Fibroblast of skin of right quadriceps (primary cell): ENCODE data around the gene MUTYH.

ENCODE experiments used
- DNase-seq: peaks from one replicate; pipeline ENCODE4 v3.0.0-alpha.2; 2013

MUTYH gene

DNA sequence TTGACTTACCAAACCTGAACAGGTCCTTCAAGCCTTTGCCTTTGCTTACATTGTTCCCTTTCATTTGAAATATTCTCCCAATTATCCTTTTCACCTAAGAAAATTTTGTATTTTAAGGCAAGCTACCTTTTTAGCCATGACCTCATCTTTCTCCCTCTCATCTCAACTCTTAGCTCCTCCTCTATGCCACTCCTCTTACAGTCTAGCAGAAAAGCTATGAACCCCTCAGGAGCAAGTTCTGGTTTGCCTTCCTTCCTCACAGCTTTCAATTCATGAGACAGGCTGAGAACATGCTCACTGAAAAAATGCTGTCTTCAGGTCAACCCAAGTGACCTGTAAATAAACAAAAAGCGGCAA lies 8.3 kb upstream of the MUTYH start:
- no peak for DNase-seq

DNA sequence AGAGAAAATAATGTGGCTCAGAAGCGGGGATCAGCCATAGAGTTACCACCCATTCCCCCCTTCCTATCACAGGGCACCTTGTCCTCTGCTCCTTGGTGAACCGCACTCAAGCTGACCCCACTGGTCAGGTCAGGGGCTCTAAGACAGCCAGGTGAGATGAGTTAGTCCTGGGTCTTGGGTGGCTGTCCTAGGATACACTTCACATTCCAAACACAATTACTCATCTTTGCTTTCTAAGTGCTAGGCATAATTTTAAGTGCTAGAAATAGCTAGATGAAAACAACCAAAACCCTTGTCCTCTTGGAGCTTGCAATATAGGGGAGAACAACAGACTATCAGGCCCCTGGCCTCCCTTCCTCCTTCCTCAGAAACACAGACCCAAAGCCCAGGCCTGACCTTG lies 7.8 kb upstream of the MUTYH start:
- DNase-seq: peak; percentile 34

DNA sequence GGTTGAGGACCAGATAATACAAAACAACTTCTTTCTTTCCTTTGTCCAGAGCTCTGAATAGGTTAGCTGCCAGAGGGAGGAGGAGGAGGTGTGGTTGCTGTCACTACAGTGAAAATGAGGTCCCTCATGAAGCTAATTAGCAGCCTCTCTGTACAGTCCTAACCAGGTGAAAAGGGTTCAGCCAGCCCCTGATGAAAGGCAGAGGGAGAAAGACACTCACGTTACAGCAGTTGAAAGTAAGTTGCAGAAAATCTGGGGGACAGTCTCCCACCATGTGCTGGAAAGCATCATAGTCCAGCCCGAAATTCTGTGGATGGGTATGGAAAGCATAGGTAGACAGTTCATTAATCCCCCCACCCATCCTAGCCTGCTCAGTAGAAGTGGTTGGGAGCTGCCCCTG lies 6.2 kb upstream of the MUTYH start:
- DNase-seq: no peak

DNA sequence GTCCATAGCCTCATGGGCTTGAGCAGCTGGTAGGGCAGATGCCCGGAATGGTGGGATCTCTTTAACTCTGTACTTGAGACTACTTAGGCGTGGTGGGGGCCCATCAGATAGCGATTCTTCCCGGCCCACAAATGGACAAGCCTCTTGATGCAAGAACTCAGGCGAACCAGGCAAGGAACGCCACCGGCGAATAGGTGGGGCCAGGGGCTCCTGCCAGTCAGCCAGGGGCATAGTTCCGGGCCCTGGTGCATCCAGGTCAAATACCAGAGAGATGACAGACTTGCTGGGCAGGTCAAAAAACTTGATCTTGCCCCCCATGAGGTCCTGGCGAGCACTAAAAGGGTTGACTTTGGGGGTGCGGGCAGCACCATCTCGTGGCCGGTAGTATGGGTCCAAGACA lies 4.8 kb upstream of the MUTYH start:
- DNase-seq: no peak

DNA sequence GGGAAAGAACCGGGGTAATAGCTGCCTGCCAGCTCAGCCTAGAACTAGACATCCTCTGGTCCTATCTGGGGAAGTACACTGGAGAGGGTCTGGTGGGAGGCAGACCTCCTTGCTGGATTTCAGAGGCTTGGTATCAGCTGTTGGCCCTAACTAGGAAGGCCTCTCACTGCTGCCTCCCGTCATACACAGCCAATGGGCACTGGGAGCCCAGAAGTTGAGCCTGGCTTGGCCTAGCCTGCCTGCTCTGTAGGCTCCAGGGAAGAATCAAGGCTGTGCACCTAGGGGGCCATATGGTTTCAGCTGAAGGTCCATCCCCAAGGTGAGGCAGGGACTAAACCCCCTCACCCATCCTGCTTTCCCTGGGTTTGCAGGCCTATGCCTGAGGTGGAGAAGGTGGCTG lies 4.3 kb upstream of the MUTYH start:
- DNase-seq: no peak

DNA sequence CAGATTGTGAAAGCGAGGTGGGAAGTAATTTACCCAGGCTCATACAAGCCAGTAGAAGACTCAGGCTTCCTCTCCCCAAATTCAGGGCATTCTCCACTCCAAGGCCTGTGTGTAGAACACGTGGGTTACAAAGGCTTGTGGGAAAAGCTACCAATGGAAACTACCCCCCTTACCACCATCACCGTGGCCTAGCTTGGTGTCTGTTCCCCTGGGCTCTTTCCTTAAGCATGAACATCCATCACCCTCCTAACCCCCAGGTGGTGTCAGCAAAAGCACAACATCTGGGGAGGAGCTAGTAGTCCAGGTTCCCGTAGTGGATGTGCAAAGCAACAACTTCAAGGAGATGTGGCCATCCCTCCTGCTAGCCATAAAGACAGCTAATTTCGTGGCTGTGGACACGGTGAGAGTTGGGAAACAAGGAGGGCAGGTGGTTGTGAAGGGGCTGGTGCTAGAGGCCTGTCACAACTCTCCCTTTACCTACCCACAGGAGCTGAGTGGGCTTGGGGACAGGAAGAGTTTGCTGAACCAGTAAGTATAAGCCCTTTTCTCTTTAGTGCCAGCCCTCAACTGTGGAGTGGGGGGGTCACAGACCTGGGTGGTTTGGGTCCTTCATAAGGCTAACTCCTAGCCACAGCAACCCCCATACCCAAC lies 701 bp upstream of the MUTYH start:
- peak; percentile 15 for DNase-seq

DNA sequence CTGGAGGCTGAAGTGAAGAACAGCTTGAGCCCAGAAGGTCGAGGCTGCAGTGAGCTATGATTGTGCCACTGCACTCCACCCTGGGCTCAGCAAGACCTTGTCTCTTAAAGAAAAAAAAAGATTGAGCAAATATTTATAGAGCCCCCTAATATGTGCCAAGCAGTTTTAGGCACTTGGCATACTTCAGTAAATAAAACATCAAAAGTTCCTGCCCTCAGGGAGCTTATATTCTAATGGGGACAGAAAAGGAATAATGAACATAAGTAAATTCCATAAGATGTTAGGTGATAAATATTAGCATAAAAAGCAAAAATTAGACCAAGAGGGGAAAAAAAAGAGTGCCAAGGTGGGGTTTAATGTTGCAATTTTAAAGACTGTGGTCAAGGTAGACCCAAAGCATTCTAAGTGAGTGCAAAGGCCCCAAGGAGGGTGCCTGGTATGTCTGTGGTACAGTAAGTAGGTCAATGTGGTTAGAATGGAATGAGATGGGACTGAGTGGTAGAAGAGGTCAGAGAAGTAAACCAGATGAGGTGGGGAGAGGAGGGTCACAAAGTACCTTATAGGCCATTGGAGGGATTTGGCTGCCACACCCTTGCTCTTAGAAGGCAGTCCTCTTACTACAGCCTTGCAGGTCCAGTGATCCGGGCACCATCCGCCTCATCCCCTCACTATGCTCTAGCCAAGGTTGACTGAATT lies 2.5 kb downstream of the MUTYH start:
- DNase-seq: no peak

DNA sequence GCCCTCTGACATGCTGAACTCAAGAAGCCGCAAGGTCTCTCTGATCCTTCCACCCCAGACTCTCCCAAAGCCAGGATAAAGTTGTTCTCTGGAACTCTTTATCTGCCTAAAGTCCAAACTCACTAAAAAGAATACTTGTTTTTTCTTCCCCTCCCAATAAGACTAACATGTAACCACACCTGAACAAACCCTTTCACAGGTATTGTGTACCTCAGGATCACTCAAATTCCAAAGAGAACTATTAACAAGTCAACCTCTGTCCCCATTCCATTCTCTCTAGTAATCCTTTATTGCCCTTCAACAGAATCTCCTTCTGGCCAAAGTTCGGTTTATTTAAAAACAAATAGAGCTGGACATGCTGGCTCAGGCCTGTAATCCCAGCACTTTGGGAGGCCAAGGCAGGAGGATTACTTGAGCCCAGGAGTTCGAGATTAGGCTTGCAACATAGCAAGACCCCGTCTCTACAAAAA lies 4.3 kb downstream of the MUTYH start:
- no peak for DNase-seq

DNA sequence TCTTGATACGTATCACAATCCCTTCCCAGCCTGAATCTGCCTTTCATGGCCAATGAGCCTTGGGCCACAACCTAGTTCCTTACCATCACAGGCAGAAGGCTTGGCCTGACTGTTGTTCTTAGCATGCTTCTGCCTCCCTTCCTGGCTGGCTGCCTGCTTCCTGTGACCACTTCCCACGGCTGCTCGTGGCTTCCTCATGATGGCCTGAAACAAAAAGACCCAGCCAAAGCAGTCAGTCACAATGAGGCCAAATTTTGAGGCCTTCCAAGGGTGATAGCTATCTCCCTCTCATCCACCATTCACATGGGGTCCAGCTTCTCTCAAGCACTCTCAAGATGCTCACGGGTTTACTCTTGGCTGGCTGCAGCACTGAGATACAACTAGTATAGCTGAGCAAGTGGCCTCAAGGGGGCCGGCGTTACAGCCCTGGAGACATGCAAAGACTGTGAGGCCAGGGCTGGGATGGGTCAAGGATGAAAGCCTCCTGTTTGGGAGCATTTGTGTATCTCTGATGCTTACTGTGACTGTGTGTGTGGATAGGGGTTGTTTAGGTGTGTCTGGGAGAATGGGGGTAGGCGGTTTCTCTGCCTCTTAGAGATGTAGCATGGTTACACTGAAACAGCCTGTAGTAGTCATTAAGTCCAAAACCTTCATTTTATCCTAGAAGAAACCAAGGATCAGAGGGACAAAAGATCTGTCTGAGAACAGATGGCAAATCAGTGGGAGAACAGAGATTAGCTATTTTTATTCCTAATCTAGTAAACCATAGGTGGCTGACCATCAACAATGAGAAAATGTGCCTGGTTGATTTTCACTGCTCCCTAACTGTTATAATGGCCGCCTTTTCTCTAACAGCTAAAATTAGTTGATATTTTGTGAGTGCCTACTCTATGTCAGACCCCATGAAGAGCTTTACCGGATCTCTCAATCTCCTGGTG lies 5.7 kb downstream of the MUTYH start:
- no peak for DNase-seq

DNA sequence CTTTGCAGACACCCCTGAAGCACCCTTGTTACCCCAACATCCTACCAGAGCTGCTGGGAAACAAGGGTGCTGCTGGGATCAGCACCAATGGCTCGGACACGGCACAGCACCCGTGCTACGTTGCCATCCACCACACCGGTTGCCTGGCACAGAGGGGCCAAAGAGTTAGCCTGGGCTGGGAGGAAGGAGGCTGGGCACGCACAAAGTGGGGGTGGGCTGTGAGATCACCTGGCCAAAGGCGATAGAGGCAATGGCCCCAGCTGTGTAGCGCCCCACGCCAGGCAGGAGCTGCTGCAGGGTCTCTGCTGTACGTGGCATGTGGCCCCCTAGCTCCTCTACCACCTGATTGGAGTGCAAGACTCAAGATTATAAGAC lies 7.9 kb downstream of the MUTYH start:
- DNase-seq: no peak

DNA sequence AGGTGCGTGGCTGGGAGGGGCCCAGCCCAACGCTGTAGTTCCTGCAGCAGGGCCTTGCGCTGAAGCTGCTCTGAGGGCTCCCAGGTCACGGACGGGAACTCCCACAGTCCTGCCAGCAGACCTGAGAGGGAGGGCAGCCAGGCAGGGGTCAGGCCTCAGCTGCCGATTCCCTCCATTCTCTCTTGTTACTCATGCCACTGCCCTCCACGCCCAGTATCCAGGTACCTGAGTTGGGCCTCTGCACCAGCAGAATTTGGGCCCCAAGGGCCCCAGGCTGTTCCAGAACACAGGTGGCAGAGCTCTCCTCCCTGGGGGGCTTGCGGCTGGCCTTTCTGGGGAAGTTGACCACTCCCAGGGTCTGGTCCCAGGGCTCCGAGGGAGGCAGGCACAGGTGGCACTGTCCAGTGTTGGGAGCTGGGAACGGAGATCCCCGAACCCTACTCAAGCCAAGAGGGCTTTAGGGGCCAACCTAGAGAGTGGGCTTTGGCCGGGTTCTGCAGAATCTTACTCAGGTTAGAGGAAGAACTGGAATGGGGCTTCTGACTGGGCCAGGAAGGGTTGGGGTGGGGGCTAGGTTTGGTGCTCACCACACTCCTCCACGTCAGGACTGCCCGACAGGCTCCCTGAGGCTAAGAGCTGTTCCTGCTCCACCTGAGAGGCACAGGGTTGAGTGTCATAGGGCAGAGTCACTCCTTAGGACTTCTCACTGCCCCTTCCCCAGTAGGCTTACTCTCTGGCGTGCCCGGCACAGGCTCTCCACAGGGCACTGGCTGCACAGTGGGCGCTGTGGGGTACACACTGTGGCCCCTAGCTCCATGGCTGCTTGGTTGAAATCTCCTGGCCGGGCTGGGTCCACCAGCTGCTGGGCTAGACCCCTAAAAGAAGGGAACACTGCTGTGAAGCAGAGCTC lies 8.5 kb downstream of the MUTYH start:
- DNase-seq: no peak

DNA sequence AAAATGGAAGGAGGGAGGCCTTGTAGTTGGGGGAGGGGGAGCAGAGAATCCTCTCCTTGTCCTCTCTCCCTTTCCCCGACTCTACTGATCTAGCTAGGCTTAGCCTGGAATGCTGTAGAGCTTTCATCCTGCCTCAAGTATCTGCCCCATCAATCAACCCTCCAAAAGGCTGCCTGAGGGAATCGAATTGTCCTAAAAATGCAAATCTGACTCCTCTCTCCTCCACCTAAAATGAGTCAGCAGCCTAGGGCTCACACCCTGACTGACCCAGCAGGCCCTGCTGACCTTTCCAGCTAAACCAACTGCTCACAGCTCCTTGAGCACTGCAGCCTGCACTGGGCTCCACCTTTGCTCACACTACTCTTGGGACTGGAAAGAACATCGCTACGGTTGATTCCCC lies 10.8 kb downstream of the MUTYH start:
- no peak for DNase-seq

DNA sequence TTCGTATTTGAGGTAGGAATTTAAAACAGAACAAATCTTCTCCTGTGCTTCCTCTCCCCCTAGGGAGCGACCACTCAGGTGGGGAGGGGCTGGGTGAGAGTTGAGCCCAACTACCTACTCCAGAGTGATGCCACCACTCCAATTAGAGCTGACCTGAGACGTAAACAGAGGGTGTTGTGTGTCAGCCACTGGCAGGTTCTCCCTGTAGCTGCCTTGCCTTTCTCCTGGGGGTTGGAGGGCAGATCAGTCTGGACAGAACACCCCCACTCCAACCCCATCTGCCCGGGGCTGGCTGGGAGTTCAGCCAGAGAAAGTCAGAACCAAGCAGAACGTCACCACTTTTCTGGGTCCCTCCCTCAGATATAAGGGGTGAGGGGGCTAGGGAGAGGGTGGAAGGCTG lies 11.6 kb downstream of the MUTYH start:
- no peak for DNase-seq

DNA sequence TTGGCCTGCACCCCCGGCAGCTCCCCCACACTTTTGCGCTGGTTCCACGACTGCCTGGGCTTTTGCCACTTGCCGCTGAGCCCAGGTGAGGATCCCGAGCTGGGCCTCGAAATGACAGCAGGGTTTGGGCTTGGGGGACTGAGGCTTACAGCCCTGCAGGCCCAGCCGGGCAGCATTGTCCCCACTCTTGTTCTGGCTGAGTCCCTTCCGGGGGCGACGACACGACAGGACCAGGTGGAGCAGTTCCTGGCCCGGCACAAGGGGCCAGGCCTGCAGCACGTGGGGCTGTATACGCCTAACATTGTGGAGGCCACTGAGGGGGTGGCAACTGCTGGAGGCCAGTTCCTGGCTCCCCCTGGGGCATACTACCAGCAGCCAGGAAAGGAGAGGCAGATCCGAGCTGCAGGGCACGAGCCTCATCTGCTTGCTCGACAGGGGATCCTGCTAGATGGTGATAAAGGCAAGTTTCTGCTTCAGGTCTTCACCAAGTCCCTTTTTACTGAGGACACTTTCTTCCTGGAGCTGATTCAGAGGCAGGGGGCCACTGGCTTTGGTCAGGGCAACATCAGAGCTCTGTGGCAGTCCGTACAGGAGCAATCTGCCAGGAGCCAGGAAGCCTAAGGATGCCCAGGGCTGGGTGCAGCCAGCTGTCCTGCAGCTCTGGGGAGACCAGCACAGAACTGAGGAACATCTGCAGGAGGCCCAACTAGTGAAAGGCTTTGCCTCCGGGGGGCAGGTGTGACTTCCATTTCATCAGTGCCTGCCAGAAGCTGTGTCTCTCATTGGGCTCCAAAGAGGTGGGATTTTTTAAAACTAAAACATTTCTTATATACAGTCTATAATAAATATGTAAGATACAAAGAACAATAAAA lies 12.4 kb downstream of the MUTYH start:
- DNase-seq: no peak

DNA sequence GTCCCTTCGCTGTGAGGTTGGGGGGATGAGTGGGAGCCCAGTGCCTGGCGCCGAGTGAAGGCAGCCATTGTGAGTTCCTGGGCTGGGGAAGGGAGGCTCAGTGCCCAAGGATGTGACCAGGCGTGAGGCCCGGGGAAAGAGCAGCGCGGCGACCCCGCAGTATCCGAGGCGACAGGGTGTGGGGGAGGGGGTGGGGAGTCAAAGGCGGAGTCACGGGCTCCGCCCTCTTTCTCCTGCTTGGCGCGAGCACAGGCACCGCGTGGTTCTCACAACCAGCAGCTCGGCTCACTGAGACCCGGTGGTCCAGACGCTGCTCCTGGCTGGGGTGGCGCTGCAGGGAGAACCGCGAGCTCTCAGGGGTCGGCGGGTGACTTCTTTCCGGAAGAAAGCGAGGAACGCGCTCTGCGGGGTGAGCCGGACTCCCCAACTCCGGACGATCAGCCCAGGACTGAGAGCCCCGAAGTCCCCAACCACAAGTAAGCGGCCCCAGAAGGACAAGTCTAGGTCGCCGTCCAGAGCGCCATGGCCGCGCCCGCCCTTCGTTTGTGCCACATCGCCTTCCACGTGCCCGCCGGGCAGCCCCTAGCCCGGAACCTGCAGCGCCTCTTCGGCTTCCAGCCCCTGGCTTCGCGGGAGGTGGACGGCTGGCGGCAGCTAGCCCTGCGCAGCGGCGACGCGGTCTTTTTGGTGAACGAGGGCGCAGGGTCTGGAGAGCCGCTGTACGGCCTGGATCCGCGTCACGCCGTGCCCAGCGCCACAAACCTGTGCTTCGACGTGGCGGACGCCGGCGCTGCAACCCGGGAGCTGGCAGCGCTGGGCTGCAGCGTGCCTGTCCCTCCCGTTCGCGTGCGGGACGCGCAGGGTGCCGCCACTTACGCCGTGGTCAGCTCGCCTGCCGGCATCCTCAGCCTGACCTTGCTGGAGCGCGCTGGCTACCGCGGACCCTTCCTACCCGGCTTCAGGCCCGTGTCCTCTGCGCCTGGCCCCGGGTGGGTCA lies 13.3 kb downstream of the MUTYH start, which contains the start of gene HPDL:
Gene HPDL (plus strand): TSS at position 269 of the 997 bp plus-strand sequence. CDS start 254 bp downstream, at position 523.
- peak; percentile 60 for DNase-seq

DNA sequence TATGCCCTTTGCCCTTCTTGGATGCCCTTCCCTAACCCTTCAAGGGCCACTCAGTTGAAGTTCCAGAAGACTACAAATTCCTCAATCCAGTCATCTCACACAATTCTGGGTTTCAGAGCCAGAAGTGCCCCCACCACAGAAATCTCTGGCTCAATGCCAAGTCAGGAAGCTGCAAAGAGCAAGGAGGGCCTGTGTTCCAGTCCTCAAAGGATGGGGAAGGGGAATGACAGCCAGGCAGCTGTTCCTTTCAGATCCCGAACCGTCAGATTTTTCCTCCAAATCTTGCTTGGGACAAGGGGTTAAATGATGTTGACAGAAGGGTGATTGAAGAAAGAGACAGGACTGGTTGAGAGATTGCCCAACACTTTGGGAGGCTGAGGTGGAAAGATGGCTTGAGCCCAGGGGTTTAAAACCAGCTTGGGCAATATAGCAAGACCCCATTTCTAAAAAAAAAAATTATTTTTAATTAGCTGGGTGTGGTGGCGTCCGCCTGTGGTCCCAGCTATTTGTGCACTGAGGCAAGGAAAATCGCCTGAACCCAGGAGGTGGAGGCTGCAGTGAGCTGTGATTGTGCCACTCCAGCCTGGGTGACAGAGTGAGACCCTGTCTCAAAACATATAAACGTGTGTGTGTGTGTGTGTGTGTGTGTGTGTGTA lies 14.3 kb downstream of the MUTYH start:
- peak; percentile 31 for DNase-seq

DNA sequence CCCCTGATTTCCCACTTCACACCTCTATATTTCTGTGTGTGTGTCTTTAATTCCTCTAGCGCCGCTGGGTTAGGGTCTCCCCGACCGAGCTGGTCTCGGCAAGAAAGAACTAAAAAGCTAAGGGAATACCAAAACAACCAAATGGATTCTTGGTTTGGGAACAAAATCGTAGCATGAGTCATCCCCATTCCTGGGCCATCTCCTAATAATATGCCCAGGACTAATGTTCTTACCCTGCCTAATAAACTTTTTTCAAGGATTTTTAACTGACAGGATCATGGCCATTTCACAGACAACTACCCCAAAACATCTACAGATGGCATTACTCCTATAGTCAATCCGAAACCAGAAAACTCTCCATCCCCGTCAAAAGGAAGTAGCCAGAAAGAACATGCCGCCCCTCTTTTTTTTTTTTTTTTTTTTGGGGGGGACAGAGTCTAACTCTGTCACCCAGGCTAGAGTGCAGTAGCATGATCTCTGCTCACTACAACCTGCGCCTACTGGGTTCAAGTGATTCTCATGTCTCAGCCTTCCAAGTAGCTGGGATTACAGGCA lies 17.7 kb downstream of the MUTYH start:
- no peak for DNase-seq

DNA sequence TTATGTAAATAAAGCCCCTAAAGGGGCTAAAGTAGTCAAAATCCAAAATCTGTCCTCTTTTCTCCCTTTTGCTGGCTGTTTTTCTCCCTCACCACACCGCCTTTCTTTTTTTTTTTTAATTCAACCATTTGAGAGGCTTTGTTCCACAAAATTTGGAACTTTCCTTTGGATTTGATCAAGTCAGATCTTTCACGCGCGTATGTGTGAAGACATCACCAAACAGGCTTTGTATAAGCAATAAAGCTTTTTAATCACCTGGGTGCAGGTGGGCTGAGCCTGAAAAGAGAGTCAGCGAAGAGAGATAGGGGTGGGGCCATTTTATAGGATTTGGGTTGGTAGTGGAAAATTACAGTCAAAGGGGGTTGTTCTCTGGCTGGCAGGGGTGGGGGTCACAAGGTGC lies 18.8 kb downstream of the MUTYH start:
- no peak for DNase-seq

DNA sequence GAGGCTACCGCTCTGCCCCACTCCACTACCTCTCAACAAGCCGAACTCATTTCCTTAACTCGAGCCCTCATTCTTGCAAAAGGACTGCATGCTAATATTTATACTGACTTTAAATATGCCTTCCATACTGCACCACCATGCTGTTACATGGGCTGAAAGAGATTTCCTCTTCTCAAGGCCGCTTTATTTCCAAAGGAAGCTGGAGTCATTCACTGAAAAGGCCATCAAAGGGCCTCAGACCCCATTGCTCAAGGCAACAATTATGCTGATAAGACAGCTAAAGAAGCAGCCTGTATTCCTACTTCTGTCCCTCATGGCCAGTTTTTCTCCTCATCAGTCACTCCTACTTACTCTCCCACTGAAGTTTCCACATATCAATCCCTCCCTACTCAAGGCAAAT lies 20.5 kb downstream of the MUTYH start:
- DNase-seq: no peak
